K562 (cell line): ENCODE measurements around the gene PAFAH1B1. TPM values are rescaled to one million over a fixed set of nuclear protein-coding genes. Genes with fewer than 3 reads are reported as not detected.
A peak's percentile ranks its signal among the peaks of the same experiment; 100 is the strongest.

Experiments
- DACH1 ChIP-seq: fragments of 450-650 bp; IDR thresholded peaks from 2 replicates; pipeline ENCODE4 v1.6.1; 2018; ENCODE audit not compliant: partially characterized antibody
- MTA3 ChIP-seq: fragments of 450-650 bp; formaldehyde crosslinking; IDR thresholded peaks from 2 replicates; pipeline ENCODE4 v1.6.1; 2017; ENCODE audit warnings: mild to moderate bottlenecking, borderline replicate concordance
- NONO ChIP-seq, 2 experiments: fragments of 200-400 bp in 1 of 2; fragments of 450-650 bp in 1 of 2; formaldehyde crosslinking in 1 of 2; IDR thresholded peaks; 2 replicates each; pipeline ENCODE4 v1.6.1; 2017; ENCODE audit warnings: low read depth in 2 of 2, mild to moderate bottlenecking in 2 of 2, moderate library complexity in 2 of 2, low read length in 1 of 2
- RBM22 ChIP-seq: fragments of 200-400 bp; formaldehyde crosslinking; IDR thresholded peaks from 2 replicates; pipeline ENCODE4 v1.6.1; 2018; ENCODE audit warnings: low read length, low read depth; ENCODE audit not compliant: poor library complexity, severe bottlenecking
- SMAD1 ChIP-seq: fragments of 150-350 bp; IDR thresholded peaks from 2 replicates; pipeline ENCODE4 v1.6.1; 2014; ENCODE audit warnings: low read length, low read depth; ENCODE audit not compliant: partially characterized antibody
- SMAD2 ChIP-seq: fragments of 150-350 bp; IDR thresholded peaks from 2 replicates; pipeline ENCODE4 v1.6.1; 2014; ENCODE audit warnings: low read depth, mild to moderate bottlenecking, low read length
- ZNF197 ChIP-seq: fragments of 200-800 bp; sonication (Bioruptor generic); IDR thresholded peaks from 2 replicates; pipeline ENCODE4 v1.6.1; 2016; ENCODE audit warnings: low read depth, missing genetic modification characterization, missing compliant biosample characterization
- polyA plus RNA-seq, 8 experiments: library from polyadenylated mRNA; depleted of rRNA in 4 of 8; stranded (reverse) in 5 of 8; unstranded in 3 of 8; fragments of >200 nt; fragmentation: Nextera tagmentation in 2 of 8; fragmentation: Illumina TruSeq in 1 of 8; extraction: Ambion mirVana in 2 of 8; extraction: Trizol in 1 of 8; gene quantifications; 2 replicates each; pipeline versions ENCODE4 v1.2.1 to v1.2.3, GENCODE V29; 2011 to 2014; ENCODE audit warnings: inconsistent platforms in 1 of 8, missing spikeins in 1 of 8
- total RNA-seq, 7 experiments: library from RNA; depleted of rRNA in 6 of 7; stranded (reverse); fragments of >200 nt in 6 of 7; fragmentation: Illumina TruSeq in 2 of 7; extraction: Trizol in 2 of 7; gene quantifications; 2 replicates each; pipeline versions ENCODE4 v1.2.1 to v1.2.3, GENCODE V29; 2011 to 2021; ENCODE audit warnings: low replicate concordance in 1 of 7
- TF ChIP-seq, protein P1 (sequence below): IDR thresholded peaks from 2 replicates; pipeline ENCODE4 v1.6.1; 2012; ENCODE audit warnings: low read depth, low read length, improper control_type of control experiment, borderline replicate concordance
- TF ChIP-seq, protein P2 (sequence below): sonication (generic); formaldehyde crosslinking; IDR thresholded peaks from 2 replicates; pipeline ENCODE4 v1.8.1; 2023; ENCODE audit warnings: mild to moderate bottlenecking, missing genetic modification reagents
- TF ChIP-seq, protein P3 (sequence below): sonication (generic); formaldehyde crosslinking; IDR thresholded peaks from 2 replicates; pipeline ENCODE4 v1.8.0; 2023; ENCODE audit warnings: missing genetic modification reagents, mild to moderate bottlenecking, borderline replicate concordance

PAFAH1B1 gene
- total and polyA plus RNA-seq, 9 of the 15 experiments (the other 6 are each of a cell fraction or from before 2014, with no cell fraction given) = 23.3 to 66.4 (median 40.2) TPM

DNA sequence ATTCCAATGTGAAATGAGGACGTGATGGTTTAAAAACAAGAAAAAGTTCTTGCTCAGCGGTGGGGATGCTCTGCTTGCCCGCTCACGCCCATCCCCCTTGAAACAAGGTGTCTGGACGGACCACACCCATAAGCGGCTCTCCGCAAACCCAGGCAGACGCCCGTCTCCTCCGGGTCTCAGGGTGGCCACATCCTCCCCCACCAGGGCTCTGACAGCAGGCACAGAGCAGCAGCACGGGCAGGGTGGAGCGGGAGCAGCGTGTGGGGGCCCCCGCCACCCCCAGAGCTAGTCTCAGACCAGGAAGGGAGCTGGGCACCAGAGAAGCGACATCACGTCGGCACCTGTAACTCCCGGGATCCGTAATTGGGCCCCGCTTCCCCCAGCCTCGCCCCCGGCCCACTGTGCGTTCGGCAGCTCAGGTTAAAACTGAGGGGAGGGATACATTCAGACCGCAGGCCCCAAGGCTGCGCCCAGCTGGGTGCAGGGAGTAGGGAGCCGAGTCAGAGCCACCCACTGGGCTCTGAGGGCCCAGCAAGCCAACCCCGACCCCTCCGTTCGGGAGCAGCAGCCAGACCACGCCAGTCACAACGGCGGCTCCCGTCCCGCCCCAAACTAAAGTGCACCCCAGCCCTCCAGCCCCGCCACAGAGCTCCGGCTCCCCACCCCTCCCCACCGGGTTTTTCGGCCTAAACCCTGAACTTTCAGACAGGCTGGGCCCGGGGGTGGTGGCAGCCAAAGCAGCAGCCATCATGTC is 96.1 kb downstream of the PAFAH1B1 start (continued):
- TF ChIP-seq, protein P1, sequence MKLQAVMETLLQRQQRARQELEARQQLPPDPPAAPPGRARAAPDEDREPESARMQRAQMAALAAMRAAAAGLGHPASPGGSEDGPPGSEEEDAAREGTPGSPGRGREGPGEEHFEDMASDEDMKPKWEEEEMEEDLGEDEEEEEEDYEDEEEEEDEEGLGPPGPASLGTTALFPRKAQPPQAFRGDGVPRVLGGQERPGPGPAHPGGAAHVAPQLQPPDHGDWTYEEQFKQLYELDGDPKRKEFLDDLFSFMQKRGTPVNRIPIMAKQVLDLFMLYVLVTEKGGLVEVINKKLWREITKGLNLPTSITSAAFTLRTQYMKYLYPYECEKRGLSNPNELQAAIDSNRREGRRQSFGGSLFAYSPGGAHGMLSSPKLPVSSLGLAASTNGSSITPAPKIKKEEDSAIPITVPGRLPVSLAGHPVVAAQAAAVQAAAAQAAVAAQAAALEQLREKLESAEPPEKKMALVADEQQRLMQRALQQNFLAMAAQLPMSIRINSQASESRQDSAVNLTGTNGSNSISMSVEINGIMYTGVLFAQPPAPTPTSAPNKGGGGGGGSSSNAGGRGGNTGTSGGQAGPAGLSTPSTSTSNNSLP = no peak
- no peak for TF ChIP-seq SMAD2
- TF ChIP-seq, protein P2, sequence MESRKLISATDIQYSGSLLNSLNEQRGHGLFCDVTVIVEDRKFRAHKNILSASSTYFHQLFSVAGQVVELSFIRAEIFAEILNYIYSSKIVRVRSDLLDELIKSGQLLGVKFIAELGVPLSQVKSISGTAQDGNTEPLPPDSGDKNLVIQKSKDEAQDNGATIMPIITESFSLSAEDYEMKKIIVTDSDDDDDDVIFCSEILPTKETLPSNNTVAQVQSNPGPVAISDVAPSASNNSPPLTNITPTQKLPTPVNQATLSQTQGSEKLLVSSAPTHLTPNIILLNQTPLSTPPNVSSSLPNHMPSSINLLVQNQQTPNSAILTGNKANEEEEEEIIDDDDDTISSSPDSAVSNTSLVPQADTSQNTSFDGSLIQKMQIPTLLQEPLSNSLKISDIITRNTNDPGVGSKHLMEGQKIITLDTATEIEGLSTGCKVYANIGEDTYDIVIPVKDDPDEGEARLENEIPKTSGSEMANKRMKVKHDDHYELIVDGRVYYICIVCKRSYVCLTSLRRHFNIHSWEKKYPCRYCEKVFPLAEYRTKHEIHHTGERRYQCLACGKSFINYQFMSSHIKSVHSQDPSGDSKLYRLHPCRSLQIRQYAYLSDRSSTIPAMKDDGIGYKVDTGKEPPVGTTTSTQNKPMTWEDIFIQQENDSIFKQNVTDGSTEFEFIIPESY (CRISPR knock-in tag) = no peak
- TF ChIP-seq, protein P3, sequence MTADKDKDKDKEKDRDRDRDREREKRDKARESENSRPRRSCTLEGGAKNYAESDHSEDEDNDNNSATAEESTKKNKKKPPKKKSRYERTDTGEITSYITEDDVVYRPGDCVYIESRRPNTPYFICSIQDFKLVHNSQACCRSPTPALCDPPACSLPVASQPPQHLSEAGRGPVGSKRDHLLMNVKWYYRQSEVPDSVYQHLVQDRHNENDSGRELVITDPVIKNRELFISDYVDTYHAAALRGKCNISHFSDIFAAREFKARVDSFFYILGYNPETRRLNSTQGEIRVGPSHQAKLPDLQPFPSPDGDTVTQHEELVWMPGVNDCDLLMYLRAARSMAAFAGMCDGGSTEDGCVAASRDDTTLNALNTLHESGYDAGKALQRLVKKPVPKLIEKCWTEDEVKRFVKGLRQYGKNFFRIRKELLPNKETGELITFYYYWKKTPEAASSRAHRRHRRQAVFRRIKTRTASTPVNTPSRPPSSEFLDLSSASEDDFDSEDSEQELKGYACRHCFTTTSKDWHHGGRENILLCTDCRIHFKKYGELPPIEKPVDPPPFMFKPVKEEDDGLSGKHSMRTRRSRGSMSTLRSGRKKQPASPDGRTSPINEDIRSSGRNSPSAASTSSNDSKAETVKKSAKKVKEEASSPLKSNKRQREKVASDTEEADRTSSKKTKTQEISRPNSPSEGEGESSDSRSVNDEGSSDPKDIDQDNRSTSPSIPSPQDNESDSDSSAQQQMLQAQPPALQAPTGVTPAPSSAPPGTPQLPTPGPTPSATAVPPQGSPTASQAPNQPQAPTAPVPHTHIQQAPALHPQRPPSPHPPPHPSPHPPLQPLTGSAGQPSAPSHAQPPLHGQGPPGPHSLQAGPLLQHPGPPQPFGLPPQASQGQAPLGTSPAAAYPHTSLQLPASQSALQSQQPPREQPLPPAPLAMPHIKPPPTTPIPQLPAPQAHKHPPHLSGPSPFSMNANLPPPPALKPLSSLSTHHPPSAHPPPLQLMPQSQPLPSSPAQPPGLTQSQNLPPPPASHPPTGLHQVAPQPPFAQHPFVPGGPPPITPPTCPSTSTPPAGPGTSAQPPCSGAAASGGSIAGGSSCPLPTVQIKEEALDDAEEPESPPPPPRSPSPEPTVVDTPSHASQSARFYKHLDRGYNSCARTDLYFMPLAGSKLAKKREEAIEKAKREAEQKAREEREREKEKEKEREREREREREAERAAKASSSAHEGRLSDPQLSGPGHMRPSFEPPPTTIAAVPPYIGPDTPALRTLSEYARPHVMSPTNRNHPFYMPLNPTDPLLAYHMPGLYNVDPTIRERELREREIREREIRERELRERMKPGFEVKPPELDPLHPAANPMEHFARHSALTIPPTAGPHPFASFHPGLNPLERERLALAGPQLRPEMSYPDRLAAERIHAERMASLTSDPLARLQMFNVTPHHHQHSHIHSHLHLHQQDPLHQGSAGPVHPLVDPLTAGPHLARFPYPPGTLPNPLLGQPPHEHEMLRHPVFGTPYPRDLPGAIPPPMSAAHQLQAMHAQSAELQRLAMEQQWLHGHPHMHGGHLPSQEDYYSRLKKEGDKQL (CRISPR knock-in tag) = no peak
- TF ChIP-seq RBM22 = peak; percentile 56
- TF ChIP-seq NONO (IDR thresholded peaks at IDR 0.05; ENCODE audit: low read depth in 2 of 2, low read length in 1 of 2) = no peak
- no peak for TF ChIP-seq SMAD1
- no peak for TF ChIP-seq DACH1
- no peak for TF ChIP-seq ZNF197 (CRISPR knock-in tag)
- TF ChIP-seq MTA3 = no peak
